Adrenal gland (tissue), 5 donors: ENCODE results near the gene HEPACAM.

ENCODE experiments used
- POLR2A ChIP-seq, 2 donors: fragments of 450-650 bp; IDR thresholded peaks; one replicate each; pipeline ENCODE4 v1.6.1; 2017; ENCODE audit warnings: antibody characterized with exemption in 2 of 2, mild to moderate bottlenecking in 2 of 2, moderate library complexity in 1 of 2
- TF ChIP-seq, protein P1 (sequence below), 6 experiments: fragments of 450-650 bp in 4 of 6; fragments of 200-600 bp in 2 of 6; sonication (generic) in 1 of 6; IDR thresholded peaks; 1 replicate in 5 of 6; 2 replicates in 1 of 6; pipeline versions ENCODE4 v1.5.1 to v1.8.0; 2016 to 2021; ENCODE audit warnings: antibody characterized with exemption in 6 of 6, mild to moderate bottlenecking in 2 of 6, moderate library complexity in 1 of 6
- donor health status: DM: no; HTN: no; CAD: no.

DNA sequence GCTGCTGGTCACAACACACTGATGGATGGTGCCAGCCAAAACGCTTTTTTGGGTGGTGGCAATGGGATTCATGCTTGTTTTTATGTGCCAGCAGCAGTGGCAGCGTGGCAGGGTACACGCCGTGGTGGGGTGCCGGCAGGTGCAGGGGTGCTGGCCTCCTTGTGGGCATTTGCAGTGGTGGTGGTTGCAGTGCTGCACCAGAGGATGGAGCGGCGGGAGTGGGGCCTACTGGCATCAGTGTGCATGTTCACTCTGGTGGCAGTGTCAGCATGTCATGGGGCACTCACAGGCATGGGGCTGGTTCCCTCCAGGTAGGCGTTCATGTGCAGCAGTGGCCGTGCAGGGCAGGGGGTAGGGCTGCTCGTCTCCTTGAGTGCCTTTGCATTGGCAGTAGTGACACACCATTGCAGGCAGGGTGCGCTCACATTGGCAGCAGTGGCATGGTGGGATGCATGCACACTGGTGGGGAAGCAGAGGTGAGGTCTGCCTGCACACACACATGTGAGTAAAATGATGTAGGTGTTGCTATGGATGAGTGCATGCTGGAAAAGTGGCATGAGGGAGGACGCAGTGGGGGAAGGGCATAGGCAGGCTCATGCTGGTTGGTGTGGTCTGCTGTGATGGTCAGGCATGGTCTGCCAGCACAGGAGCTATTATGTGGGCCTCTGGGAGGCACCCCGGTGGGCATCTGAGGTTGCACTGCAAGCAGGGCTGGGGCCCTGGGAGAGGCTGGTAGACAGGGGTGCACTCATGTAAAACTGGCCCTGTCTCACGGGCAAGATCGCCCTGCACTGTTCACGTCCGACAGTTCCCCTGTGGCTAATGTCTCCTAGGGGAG is 48.0 kb upstream of the HEPACAM start:
- TF ChIP-seq, protein P1, sequence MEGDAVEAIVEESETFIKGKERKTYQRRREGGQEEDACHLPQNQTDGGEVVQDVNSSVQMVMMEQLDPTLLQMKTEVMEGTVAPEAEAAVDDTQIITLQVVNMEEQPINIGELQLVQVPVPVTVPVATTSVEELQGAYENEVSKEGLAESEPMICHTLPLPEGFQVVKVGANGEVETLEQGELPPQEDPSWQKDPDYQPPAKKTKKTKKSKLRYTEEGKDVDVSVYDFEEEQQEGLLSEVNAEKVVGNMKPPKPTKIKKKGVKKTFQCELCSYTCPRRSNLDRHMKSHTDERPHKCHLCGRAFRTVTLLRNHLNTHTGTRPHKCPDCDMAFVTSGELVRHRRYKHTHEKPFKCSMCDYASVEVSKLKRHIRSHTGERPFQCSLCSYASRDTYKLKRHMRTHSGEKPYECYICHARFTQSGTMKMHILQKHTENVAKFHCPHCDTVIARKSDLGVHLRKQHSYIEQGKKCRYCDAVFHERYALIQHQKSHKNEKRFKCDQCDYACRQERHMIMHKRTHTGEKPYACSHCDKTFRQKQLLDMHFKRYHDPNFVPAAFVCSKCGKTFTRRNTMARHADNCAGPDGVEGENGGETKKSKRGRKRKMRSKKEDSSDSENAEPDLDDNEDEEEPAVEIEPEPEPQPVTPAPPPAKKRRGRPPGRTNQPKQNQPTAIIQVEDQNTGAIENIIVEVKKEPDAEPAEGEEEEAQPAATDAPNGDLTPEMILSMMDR (IDR thresholded peaks at IDR 0.05): no peak
- TF ChIP-seq POLR2A (IDR thresholded peaks at IDR 0.05): no peak
